DND-41 (cell line): ENCODE results near the gene IL9.

Source experiments
- ATAC-seq: fragments of 200-7000 bp; cut with Tn5 transposase; 3 replicates; pipeline ENCODE4 v1.9.1; 2021; ENCODE audit warnings: low read depth; ENCODE audit not compliant: insufficient read depth
- DNase-seq: peaks from one replicate; pipeline ENCODE4 v3.0.0-alpha.2; 2020
- H2AFZ ChIP-seq: 2 replicates; pipeline ENCODE4 v1.6.0; 2012; ENCODE audit warnings: low read depth, low read length
- H3K27ac ChIP-seq: 2 replicates; pipeline ENCODE4 v1.5.1; 2012; ENCODE audit warnings: low read length, inconsistent platforms
- H3K27me3 ChIP-seq: fragments of 200-600 bp; sonication (generic); 2 replicates; pipeline ENCODE4 v1.6.0; 2012; ENCODE audit warnings: low read length, mild to moderate bottlenecking, inconsistent platforms; ENCODE audit not compliant: insufficient read depth, poor library complexity
- H3K36me3 ChIP-seq: 2 replicates; pipeline ENCODE4 v1.5.1; 2012; ENCODE audit warnings: low read length, inconsistent platforms; ENCODE audit not compliant: insufficient read depth
- H3K4me1 ChIP-seq: 2 replicates; pipeline ENCODE4 v1.5.1; 2012; ENCODE audit warnings: mild to moderate bottlenecking, low read length; ENCODE audit not compliant: insufficient read depth
- H3K4me2 ChIP-seq: 2 replicates; pipeline ENCODE4 v1.6.0; 2012; ENCODE audit warnings: mild to moderate bottlenecking, moderate library complexity, low read length, inconsistent platforms; ENCODE audit not compliant: insufficient read depth
- H3K4me3 ChIP-seq, 2 experiments: fragments of 200-600 bp in 1 of 2; shearing (Covaris generic) in 1 of 2; 2 replicates each; pipeline ENCODE4 v1.5.1; 2012 to 2016; ENCODE audit warnings: inconsistent platforms in 2 of 2, low read length in 2 of 2, mild to moderate bottlenecking in 2 of 2, low read depth in 1 of 2, moderate library complexity in 1 of 2
- H3K79me2 ChIP-seq: 2 replicates; pipeline ENCODE4 v1.6.0; 2012; ENCODE audit warnings: low read length, inconsistent platforms; ENCODE audit not compliant: insufficient read depth
- H3K9ac ChIP-seq: 2 replicates; pipeline ENCODE4 v1.6.0; 2012; ENCODE audit warnings: low read depth, mild to moderate bottlenecking, inconsistent platforms, low read length, moderate library complexity
- H3K9me3 ChIP-seq: 2 replicates; pipeline ENCODE4 v1.5.1; 2012; ENCODE audit warnings: low read length, moderate library complexity, mild to moderate bottlenecking, inconsistent platforms; ENCODE audit not compliant: insufficient read depth, severe bottlenecking
- H4K20me1 ChIP-seq: 2 replicates; pipeline ENCODE4 v1.6.0; 2012; ENCODE audit warnings: low read length; ENCODE audit not compliant: insufficient read depth
- EZH2 ChIP-seq: IDR thresholded peaks from 3 replicates; pipeline ENCODE4 v1.6.1; 2012; ENCODE audit warnings: borderline replicate concordance, low read depth, mild to moderate bottlenecking, moderate library complexity, low read length, inconsistent platforms; ENCODE audit not compliant: severe bottlenecking
- TF ChIP-seq, protein P1 (sequence below): IDR thresholded peaks from 2 replicates; pipeline ENCODE4 v1.5.1; 2012; ENCODE audit warnings: borderline replicate concordance, low read length, moderate library complexity, mild to moderate bottlenecking; ENCODE audit not compliant: poor library complexity, severe bottlenecking; ENCODE audit errors: extremely low read depth

Gene IL9

DNA sequence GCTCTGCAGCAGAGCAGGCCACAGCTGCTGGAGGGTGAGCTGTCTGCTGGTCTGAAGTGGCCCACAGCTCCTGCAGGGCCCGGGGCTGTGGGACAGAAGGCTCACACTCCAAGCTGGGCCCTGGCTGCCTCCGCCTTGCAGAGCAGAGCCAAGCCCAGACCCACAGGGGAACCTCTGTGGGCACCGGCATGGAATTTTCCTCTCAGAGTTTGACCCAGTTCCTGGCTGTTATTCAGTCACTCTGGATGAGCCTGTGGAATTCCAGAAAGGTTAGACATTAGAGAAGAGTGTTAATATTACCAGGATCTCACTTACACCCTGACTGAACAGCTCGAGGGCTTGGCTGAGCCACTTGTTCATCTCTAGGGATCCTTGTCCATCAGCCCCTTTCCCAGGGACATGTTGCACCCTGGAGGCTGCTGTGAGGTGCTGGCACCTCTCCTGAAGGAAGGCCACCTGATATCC lies 17.5 kb downstream of the IL9 start:
- Histone ChIP-seq H4K20me1 (no peaks in the 10 kb centered on the region), H3K27me3 (peaks cover 7% of the 10 kb centered on the region), H3K36me3 (no peaks in the 10 kb centered on the region), H3K9ac (no peak overlapping the region), H3K4me3 (no peak overlapping the region), H3K9me3 (no peaks in the 10 kb centered on the region), H2AFZ (no peak overlapping the region), H3K4me2 (no peak overlapping the region), H3K79me2 (no peaks in the 10 kb centered on the region), H3K4me1 (no peaks in the 10 kb centered on the region), H3K27ac (no peak overlapping the region)
- no peak for ATAC-seq
- TF ChIP-seq EZH2: no peak
- no peak for DNase-seq

DNA sequence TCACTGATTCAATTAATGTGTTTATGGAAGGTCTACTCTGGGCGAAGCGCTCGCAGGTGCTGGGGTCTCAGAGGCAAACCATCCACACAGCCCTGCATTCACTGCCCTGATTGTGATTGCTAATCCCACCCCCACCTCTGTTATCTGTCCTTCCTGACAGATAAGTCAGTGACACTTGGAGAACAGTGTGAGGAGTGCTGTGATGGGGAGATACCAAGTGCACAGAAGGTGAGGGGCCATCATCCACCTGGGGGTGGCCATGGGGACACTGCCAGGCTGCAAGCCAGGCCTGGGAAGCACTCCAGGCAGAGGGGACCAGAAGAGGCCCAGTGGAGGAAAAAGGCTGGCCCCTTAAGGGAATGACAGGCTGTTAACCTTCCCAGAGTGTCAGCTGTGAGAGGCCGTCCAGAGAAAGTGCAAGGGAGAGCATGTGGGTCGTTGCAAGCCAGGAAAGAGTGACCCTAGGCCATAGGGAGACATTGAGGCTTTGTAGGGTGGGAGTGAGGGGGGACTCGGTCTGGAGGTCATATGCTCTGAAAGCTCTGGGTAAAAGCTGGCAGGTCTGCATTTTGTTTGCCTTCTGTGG lies 18.0 kb downstream of the IL9 start:
- no peaks in the 10 kb centered on the region for H3K9me3 ChIP-seq
- H2AFZ ChIP-seq: no peak overlapping the region
- no peak overlapping the region for H3K27ac ChIP-seq
- no peak overlapping the region for H3K4me2 ChIP-seq
- H3K9ac ChIP-seq: no peak overlapping the region
- no peaks in the 10 kb centered on the region for H4K20me1 ChIP-seq
- H3K27me3 ChIP-seq: peaks cover 7% of the 10 kb centered on the region
- no peaks in the 10 kb centered on the region for H3K36me3 ChIP-seq
- ATAC-seq (no peak), DNase-seq (no peak)
- no peaks in the 10 kb centered on the region for H3K4me1 ChIP-seq
- H3K79me2 ChIP-seq: no peaks in the 10 kb centered on the region
- TF ChIP-seq, protein P1, sequence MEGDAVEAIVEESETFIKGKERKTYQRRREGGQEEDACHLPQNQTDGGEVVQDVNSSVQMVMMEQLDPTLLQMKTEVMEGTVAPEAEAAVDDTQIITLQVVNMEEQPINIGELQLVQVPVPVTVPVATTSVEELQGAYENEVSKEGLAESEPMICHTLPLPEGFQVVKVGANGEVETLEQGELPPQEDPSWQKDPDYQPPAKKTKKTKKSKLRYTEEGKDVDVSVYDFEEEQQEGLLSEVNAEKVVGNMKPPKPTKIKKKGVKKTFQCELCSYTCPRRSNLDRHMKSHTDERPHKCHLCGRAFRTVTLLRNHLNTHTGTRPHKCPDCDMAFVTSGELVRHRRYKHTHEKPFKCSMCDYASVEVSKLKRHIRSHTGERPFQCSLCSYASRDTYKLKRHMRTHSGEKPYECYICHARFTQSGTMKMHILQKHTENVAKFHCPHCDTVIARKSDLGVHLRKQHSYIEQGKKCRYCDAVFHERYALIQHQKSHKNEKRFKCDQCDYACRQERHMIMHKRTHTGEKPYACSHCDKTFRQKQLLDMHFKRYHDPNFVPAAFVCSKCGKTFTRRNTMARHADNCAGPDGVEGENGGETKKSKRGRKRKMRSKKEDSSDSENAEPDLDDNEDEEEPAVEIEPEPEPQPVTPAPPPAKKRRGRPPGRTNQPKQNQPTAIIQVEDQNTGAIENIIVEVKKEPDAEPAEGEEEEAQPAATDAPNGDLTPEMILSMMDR: no peak
- no peak for TF ChIP-seq EZH2
- H3K4me3 ChIP-seq: no peak overlapping the region

DNA sequence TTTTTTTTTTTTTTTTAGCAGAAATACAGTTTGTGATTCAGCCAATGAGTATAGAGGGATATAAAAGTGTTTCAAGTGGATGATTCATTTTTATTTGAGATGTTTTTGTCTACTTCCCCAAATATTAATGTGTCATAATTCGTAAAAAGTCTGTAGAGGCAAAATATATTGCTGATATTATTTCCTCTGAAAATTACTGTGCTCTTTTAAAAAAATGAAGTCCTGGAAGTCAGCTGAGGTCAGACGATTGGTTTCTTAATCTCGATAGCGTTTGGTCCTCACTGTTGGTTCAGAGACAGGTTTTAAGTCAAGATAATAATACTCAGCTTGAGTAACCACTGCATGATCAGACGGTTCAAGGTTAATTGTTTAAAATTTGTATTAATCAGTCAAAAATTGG lies 19.5 kb downstream of the IL9 start:
- no peaks in the 10 kb centered on the region for H3K9me3 ChIP-seq
- H3K27ac ChIP-seq: no peak overlapping the region
- no peaks in the 10 kb centered on the region for H3K4me1 ChIP-seq
- H3K4me2 ChIP-seq: no peak overlapping the region
- no peaks in the 10 kb centered on the region for H3K36me3 ChIP-seq
- no peaks in the 10 kb centered on the region for H4K20me1 ChIP-seq
- TF ChIP-seq EZH2: no peak
- TF ChIP-seq, protein P1: no peak
- no peak overlapping the region for H3K9ac ChIP-seq
- no peak overlapping the region for H3K4me3 ChIP-seq
- DNase-seq (no peak), ATAC-seq (no peak)
- peaks cover 6% of the 10 kb centered on the region for H3K27me3 ChIP-seq
- H2AFZ ChIP-seq: no peak overlapping the region
- H3K79me2 ChIP-seq: no peaks in the 10 kb centered on the region

DNA sequence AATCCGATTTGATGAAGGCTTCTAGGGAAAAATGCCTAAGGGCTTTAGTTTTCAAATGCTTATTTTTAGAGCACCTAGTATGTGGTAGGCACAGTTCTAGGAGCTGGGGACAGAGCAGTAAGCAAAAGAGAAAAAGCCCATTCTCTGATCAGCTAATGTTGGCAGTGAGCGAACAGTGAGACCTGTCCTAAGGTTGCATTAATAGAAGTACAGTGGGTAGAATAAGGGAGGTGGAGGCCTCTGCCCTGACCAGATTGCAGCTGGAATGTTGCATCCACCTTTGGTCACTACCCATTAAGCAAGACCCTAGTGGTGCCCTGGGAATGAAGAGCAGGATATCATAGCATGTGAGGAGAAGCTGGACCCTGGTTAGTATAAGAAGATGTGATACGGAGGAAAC lies 20.1 kb downstream of the IL9 start:
- no peak overlapping the region for H3K9ac ChIP-seq
- H3K4me1 ChIP-seq: no peaks in the 10 kb centered on the region
- H3K36me3 ChIP-seq: no peaks in the 10 kb centered on the region
- H3K79me2 ChIP-seq: no peaks in the 10 kb centered on the region
- TF ChIP-seq, protein P1: no peak
- TF ChIP-seq EZH2: no peak
- DNase-seq: no peak
- no peaks in the 10 kb centered on the region for H4K20me1 ChIP-seq
- no peak overlapping the region for H3K4me2 ChIP-seq
- peaks cover 6% of the 10 kb centered on the region for H3K27me3 ChIP-seq
- no peak overlapping the region for H2AFZ ChIP-seq
- ATAC-seq: no peak
- H3K27ac ChIP-seq: no peak overlapping the region
- no peak overlapping the region for H3K4me3 ChIP-seq
- H3K9me3 ChIP-seq: no peaks in the 10 kb centered on the region
